Measurements from ENCODE around the gene ITM2C.

Gene ITM2C

GRCh38 chr2:230872151-230872967, 7.6 kb downstream of the ITM2C start:
- FAIRE-seq (no peak), DNase-seq (ENCODE audit: insufficient read length, low spot score) (no peak)

GRCh38 chr2:230872968-230873660, 8.4 kb downstream of the ITM2C start:
- FAIRE-seq (no peak), DNase-seq (ENCODE audit: insufficient read length, low spot score) (no peak)

GRCh38 chr2:230873661-230874401, 9.1 kb downstream of the ITM2C start:
- FAIRE-seq (no peak), DNase-seq (ENCODE audit: insufficient read length, low spot score) (no peak)

- no peak for DNase-seq (ENCODE audit: insufficient read length, low spot score)
- FAIRE-seq, result no peak
Observed at GRCh38 chr2:230874456-230874855, 9.7 kb downstream of the ITM2C start.

- no peak for DNase-seq (ENCODE audit: insufficient read length, low spot score)
- no peak for FAIRE-seq
Observed at GRCh38 chr2:230874876-230875275, 10.1 kb downstream of the ITM2C start.

- no peak for DNase-seq (ENCODE audit: insufficient read length, low spot score)
- no peak for FAIRE-seq
Observed at GRCh38 chr2:230875347-230876315, 10.9 kb downstream of the ITM2C start.

GRCh38 chr2:230877116-230877758, 12.5 kb downstream of the ITM2C start:
- DNase-seq (ENCODE audit: insufficient read length, low spot score) (no peak), FAIRE-seq (no peak)

GRCh38 chr2:230877759-230878598, 13.2 kb downstream of the ITM2C start:
- no peak for FAIRE-seq
- DNase-seq (ENCODE audit: insufficient read length, low spot score), result no peak

GRCh38 chr2:230878599-230879188, 14.0 kb downstream of the ITM2C start:
- no peak for FAIRE-seq
- no peak for DNase-seq (ENCODE audit: insufficient read length, low spot score)

GRCh38 chr2:230879271-230879882, 14.6 kb downstream of the ITM2C start:
- FAIRE-seq (no peak), DNase-seq (ENCODE audit: insufficient read length, low spot score) (no peak)

GRCh38 chr2:230879891-230880290, 15.1 kb downstream of the ITM2C start:
- no peak for DNase-seq (ENCODE audit: insufficient read length, low spot score)
- FAIRE-seq, result no peak

- FAIRE-seq (no peak), DNase-seq (ENCODE audit: insufficient read length, low spot score) (no peak)
Observed at GRCh38 chr2:230881840-230882239, 17.1 kb downstream of the ITM2C start.

- DNase-seq (ENCODE audit: insufficient read length, low spot score) (no peak), FAIRE-seq (no peak)
Observed at GRCh38 chr2:230885463-230886130, 20.9 kb downstream of the ITM2C start.

- no peak for FAIRE-seq
- no peak for DNase-seq (ENCODE audit: insufficient read length, low spot score)
Observed at GRCh38 chr2:230886206-230886605, 21.5 kb downstream of the ITM2C start.

- FAIRE-seq, result no peak
- no peak for DNase-seq (ENCODE audit: insufficient read length, low spot score)
Observed at GRCh38 chr2:230886671-230887071, 21.9 kb downstream of the ITM2C start.

- FAIRE-seq (no peak), DNase-seq (ENCODE audit: insufficient read length, low spot score) (no peak)
Observed at GRCh38 chr2:230887342-230887741, 22.6 kb downstream of the ITM2C start.

GRCh38 chr2:230888824-230889400, 24.2 kb downstream of the ITM2C start:
- DNase-seq (ENCODE audit: insufficient read length, low spot score) (no peak), FAIRE-seq (no peak)

Data from HTR-8/SVneo (cell line).